Activated T-helper 1 cell treated with anti-CD3 and anti-CD28 coated beads, Interleukin-2, amount 50 U/mL, for 16 hours (primary cell): ENCODE data around the gene MAPK4.

ENCODE experiments used
- DNase-seq, 2 donors: peaks; one replicate each; pipeline ENCODE4 v3.0.0-alpha.2; 2020; ENCODE audit warnings: low read depth in 1 of 2, low spot score in 1 of 2

MAPK4 gene

GRCh38 chr18:50623694-50624352 lies 63.9 kb downstream of the MAPK4 start:
- no peak for DNase-seq

GRCh38 chr18:50624981-50625380 lies 65.1 kb downstream of the MAPK4 start:
- no peak for DNase-seq

GRCh38 chr18:50626317-50626716 lies 66.4 kb downstream of the MAPK4 start:
- DNase-seq = no peak

- DNase-seq = no peak
Observed at GRCh38 chr18:50627594-50628532, 68.0 kb downstream of the MAPK4 start.

GRCh38 chr18:50628533-50628905 lies 68.6 kb downstream of the MAPK4 start:
- no peak for DNase-seq

- DNase-seq = no peak
Observed at GRCh38 chr18:50629148-50629631, 69.3 kb downstream of the MAPK4 start.

- no peak for DNase-seq
Observed at GRCh38 chr18:50630895-50631294, 71.0 kb downstream of the MAPK4 start.

- DNase-seq = no peak
Observed at GRCh38 chr18:50632895-50633515, 73.1 kb downstream of the MAPK4 start.

GRCh38 chr18:50633992-50634391 lies 74.1 kb downstream of the MAPK4 start:
- DNase-seq = no peak

GRCh38 chr18:50636366-50637057 lies 76.6 kb downstream of the MAPK4 start:
- no peak for DNase-seq

- no peak for DNase-seq
Observed at GRCh38 chr18:50638016-50638883, 78.4 kb downstream of the MAPK4 start.

GRCh38 chr18:50638884-50639420 lies 79.1 kb downstream of the MAPK4 start:
- no peak for DNase-seq

GRCh38 chr18:50639711-50640110 lies 79.8 kb downstream of the MAPK4 start:
- no peak for DNase-seq

GRCh38 chr18:50642439-50642838 lies 82.6 kb downstream of the MAPK4 start:
- DNase-seq = no peak

GRCh38 chr18:50644146-50644545 lies 84.3 kb downstream of the MAPK4 start:
- DNase-seq = no peak

- no peak for DNase-seq
Observed at GRCh38 chr18:50644807-50645206, 84.9 kb downstream of the MAPK4 start.

GRCh38 chr18:50647237-50647636 lies 87.3 kb downstream of the MAPK4 start:
- no peak for DNase-seq

GRCh38 chr18:50647792-50648191 lies 87.9 kb downstream of the MAPK4 start:
- no peak for DNase-seq

GRCh38 chr18:50649821-50650220 lies 89.9 kb downstream of the MAPK4 start:
- no peak for DNase-seq

GRCh38 chr18:50651334-50651733 lies 91.4 kb downstream of the MAPK4 start:
- DNase-seq = no peak
